Cardiac ventricle fibroblast (primary cell): ENCODE data around the gene SLC31A1. TPM values are rescaled to one million over a fixed set of nuclear protein-coding genes. Genes with fewer than 3 reads are reported as not detected.

ENCODE experiments used
- total RNA-seq: library from RNA; depleted of rRNA; stranded (reverse); fragments of >200 nt; gene quantifications from 2 replicates; pipeline ENCODE4 v1.2.3, GENCODE V29; 2015

SLC31A1 gene
- total RNA-seq, result 19.0 and 20.5 TPM in 2 replicates

GRCh38 chr9:113221003-113221799 is at the start of gene SLC31A1, which contains the start of gene FKBP15:
TSS of gene SLC31A1 (plus strand) at chr9:113221544. CDS start at chr9:113256149, 34,605 bp downstream.
TSS of gene FKBP15 (minus strand) at chr9:113221277. CDS start at chr9:113221243, 34 bp downstream.

GRCh38 chr9:113275157-113276131 is 54.1 kb downstream of the SLC31A1 start, which contains the start of the genes CDC26 and PRPF4:
TSS of gene CDC26 (minus strand) at chr9:113275572. CDS start at chr9:113272507, 3,065 bp downstream.
TSS of gene PRPF4 (plus strand) at chr9:113275658. CDS start at chr9:113275744, 86 bp downstream.

GRCh38 chr9:113302792-113303418 is 81.6 kb downstream of the SLC31A1 start, which contains the start of gene RNF183:
TSS of gene RNF183 (minus strand) at chr9:113303376. CDS start at chr9:113298184, 5,192 bp downstream.

Other genes with a start within 250 kb of the SLC31A1 start
- 1.7 and 1.8 TPM in 2 replicates for gene ZNF883, start 209.4 kb upstream of the SLC31A1 start, total RNA-seq
- gene ZFP37, start 164.8 kb upstream of the SLC31A1 start, total RNA-seq, result 1.1 and 1.4 TPM in 2 replicates
- 3.0 and 3.7 TPM in 2 replicates for gene SLC31A2, start 70.5 kb upstream of the SLC31A1 start, total RNA-seq
- 14.3 and 17.8 TPM in 2 replicates for gene FKBP15, start 267 bp upstream of the SLC31A1 start, total RNA-seq
- gene CDC26, start 54.0 kb downstream of the SLC31A1 start, total RNA-seq, result 34.8 and 38.0 TPM in 2 replicates
- gene PRPF4, start 54.1 kb downstream of the SLC31A1 start, total RNA-seq, result 16.5 and 19.2 TPM in 2 replicates
- gene RNF183, start 81.8 kb downstream of the SLC31A1 start, total RNA-seq, result not detected in 2 replicates
- gene WDR31, start 118.7 kb downstream of the SLC31A1 start, total RNA-seq, result 0.81 and 0.98 TPM in 2 replicates
- gene BSPRY, start 128.0 kb downstream of the SLC31A1 start, total RNA-seq, result not detected in 2 replicates
- gene HDHD3, start 155.4 kb downstream of the SLC31A1 start, total RNA-seq, result 9.6 and 10.0 TPM in 2 replicates
- 21.7 and 25.5 TPM in 2 replicates for gene ALAD, start 179.7 kb downstream of the SLC31A1 start, total RNA-seq
- 13.5 and 19.0 TPM in 2 replicates for gene POLE3, start 189.1 kb downstream of the SLC31A1 start, total RNA-seq
- gene C9orf43, start 189.2 kb downstream of the SLC31A1 start, total RNA-seq, result 0.24 and 0.44 TPM in 2 replicates
- 15.5 and 27.3 TPM in 2 replicates for gene RGS3, start 242.2 kb downstream of the SLC31A1 start, total RNA-seq